ENCODE results near the gene ADAMTS2. TPM values are rescaled to one million over a fixed set of nuclear protein-coding genes. Genes with fewer than 3 reads are reported as not detected.

Gene ADAMTS2
- total RNA-seq: under 1 TPM in 2 of 5 donors, not detected in 3; 0.09 to 0.23 TPM
- total RNA-seq (2013): 0.09 TPM
- total RNA-seq: 0 to 0.37 (median 0) reads per million in 29 experiments

DNA sequence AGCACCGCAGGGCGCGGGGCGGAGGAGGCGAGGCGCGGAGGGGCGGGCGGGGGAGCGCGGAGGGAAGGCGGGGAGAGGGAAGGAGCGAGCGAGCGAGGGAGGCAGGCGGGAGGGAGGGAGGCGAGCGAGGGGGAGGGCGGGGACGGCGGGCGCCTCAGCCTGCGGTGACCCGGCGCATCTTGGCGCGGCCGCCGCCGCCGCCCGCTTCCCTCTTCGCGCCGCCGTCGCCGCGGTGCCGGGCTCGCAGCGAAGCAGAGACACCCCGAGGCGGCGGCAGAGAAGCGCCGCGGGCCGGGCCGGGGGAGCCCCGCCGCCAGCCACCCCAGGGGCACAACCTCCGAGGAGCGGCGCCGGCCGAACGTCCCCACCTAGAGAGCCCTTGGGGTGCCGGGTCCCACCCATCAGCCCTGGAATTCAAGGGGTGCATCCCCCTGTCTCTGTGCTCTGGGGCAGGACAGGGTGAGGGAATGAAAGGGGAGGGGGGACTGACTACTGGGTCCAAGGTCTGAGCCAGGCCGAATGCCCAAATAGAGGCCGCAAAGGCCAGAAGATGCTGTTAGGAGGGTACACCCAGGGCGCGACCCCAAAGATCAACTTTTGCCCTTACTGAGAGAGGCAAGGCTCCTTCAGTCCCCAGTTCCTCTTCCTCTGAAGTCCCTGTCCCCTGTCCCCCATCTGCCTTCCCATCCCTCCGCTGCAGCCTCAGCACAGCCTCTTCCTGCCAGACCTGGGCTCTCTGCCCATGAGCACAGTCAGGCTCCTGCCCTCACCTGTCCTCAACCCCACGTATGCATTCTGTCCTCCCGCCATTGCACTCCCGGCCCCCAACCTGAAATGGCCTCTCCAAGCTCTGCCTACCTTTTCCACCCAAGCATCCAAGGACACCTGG lies at the start of gene ADAMTS2:
Gene ADAMTS2 (minus strand): TSS at position 29 of the 889 bp plus-strand sequence. CDS start 133 bp downstream, outside the sequence.
- Histone ChIP-seq H3K4me1 (ENCODE audit: control insufficient read depth in 1 of 2, extremely low read depth in 1 of 2, insufficient read depth in 2 of 2, low read length in 2 of 2) (peaks cover 0 to 11% of the 10 kb centered on the region in 2 experiments), H3K27ac (ENCODE audit: low read length) (no peak within 1 kb of the TSS), H3K9me3 (no peaks in the 10 kb centered on the region), H3K4me3 (ENCODE audit: control insufficient read depth in 1 of 2, extremely low read depth in 1 of 2, low read length in 1 of 2) (no peak within 1 kb of the TSS), H3K27me3 (replicated peaks in 1 of 2; ENCODE audit: control insufficient read depth in 2 of 2, extremely low read depth in 1 of 2, insufficient read depth in 2 of 2, low read length in 1 of 2) (peaks cover 2 to 71% of the 10 kb centered on the region in 2 experiments), H3K36me3 (ENCODE audit: control insufficient read depth in 2 of 2, extremely low read depth in 1 of 2, insufficient read depth in 1 of 2, low read length in 1 of 2) (no peaks in the 10 kb centered on the region)
- Mint-ChIP-seq H3K4me3 (peak within 1 kb of the TSS in 2 of 3 donors; percentile 66 to 69), H3K36me3 (no peaks in the 10 kb centered on the region), H3K4me1 (peaks cover 7 to 21% (median 15%) of the 10 kb centered on the region in 3 donors), H3K27ac (peak within 1 kb of the TSS in 1 of 2 donors; percentile 36), H3K9me3 (no peaks in the 10 kb centered on the region), H3K27me3 (peaks cover 46 to 63% of the 10 kb centered on the region in 2 donors)
- ChIA-PET POLR2A (no interaction called here), CTCF (no interaction called here)
- DNase-seq (no peak), ATAC-seq (replicated peaks in 1 of 4) (no peak)
- 9% methylated on average over 47 of the region's 67 CpGs for WGBS (ENCODE audit: insufficient coverage)

DNA sequence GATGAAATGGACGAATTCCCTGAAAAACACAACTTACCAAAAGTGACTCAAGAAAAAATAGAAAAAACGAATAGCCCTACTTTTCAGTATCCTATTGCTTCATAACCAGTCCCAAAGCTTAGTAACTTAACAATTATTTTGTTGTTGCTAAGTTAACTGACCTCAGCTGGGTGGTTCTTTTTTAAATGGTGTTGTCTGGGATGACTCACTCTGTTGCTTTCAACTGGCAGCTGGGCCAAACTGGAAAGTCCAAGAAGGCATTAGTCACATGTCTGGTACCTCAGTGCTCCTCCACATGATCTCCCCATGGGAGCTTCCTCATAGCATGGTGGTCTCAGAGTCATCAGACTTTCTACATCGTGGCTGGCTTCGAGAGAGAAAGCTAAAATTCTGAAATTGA lies 47.8 kb upstream of the ADAMTS2 start:
- H3K27ac ChIP-seq (ENCODE audit: low read length): no peak overlapping the region
- Mint-ChIP-seq H3K27me3 (peaks cover 5 to 9% of the 10 kb centered on the region in 2 donors), H3K36me3 (peaks cover 2% of the 10 kb centered on the region), H3K27ac (no peak overlapping the region), H3K9me3 (peaks cover 12 to 51% (median 25%) of the 10 kb centered on the region in 3 donors), H3K4me1 (no peaks in the 10 kb centered on the region), H3K4me3 (no peak overlapping the region)
- H3K4me3 ChIP-seq (ENCODE audit: control insufficient read depth in 1 of 2, extremely low read depth in 1 of 2, low read length in 1 of 2): no peak overlapping the region
- H3K27me3 ChIP-seq (replicated peaks in 1 of 2; ENCODE audit: control insufficient read depth in 2 of 2, extremely low read depth in 1 of 2, insufficient read depth in 2 of 2, low read length in 1 of 2): peaks cover 0 to 6% of the 10 kb centered on the region in 2 experiments
- DNase-seq: no peak
- ATAC-seq (replicated peaks in 1 of 4): no peak
- peaks cover 8% of the 10 kb centered on the region for H3K9me3 ChIP-seq
- ChIA-PET CTCF (no interaction called here), POLR2A (no interaction called here)
- WGBS (ENCODE audit: insufficient coverage): 40% methylated on average over 1 of the region's 4 CpGs
- no peaks in the 10 kb centered on the region for H3K4me1 ChIP-seq (ENCODE audit: control insufficient read depth in 1 of 2, extremely low read depth in 1 of 2, insufficient read depth in 2 of 2, low read length in 2 of 2)
- H3K36me3 ChIP-seq (ENCODE audit: control insufficient read depth in 2 of 2, extremely low read depth in 1 of 2, insufficient read depth in 1 of 2, low read length in 1 of 2): no peaks in the 10 kb centered on the region

DNA sequence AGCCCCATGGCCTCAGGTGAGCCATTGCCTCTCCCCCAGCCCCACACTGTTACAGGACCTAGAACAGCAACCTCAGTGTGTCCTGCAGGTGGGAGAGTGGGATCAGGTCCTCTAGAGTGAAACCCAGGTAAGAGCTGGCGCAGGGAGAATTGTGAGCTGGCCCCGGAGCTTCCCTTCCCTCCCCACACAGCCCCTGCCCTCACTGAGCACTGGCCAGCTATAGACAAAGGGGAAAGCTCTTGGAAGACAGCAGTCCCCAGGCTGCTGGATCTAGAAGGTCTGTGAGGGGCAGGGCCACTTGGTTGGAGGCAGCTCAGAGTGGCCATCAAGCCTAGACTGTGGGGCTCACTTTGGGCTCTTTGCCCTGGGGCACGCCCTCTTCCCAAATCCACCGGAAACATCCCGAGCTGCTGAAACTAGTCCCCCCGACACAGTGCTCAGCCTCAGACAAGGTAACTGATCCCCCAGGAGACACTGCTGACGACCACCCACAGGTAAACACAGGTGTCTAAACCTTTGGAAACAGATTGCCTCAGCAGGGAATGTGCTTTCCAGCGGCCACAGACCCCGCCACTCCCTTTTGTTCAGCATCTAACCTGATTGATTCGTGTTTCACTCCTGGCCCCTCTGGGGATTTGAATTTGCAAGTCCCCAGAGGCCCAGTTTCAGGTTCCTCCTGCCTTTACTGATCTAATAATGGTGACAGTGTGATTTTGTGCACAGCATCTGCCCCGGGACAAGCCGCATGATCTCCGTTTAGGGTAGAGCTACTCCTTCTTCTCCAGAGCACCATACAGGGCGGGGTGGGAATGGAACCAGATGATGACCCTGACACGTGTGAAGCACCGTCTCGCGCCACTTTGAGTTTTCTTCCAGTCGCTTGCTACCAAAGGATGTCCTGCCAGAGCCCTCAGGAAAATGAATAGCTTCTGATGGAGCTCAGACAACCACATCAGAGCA lies 42.2 kb upstream of the ADAMTS2 start:
- WGBS (ENCODE audit: insufficient coverage): 78% methylated on average over 15 of the region's 19 CpGs
- H3K27ac ChIP-seq (ENCODE audit: low read length): no peak overlapping the region
- ChIA-PET POLR2A (no interaction called here), CTCF (no interaction called here)
- no peak overlapping the region for H3K4me3 Mint-ChIP-seq
- peaks cover 0 to 27% of the 10 kb centered on the region in 2 experiments for H3K27me3 ChIP-seq (replicated peaks in 1 of 2; ENCODE audit: control insufficient read depth in 2 of 2, extremely low read depth in 1 of 2, insufficient read depth in 2 of 2, low read length in 1 of 2)
- peaks cover 8 to 32% (median 17%) of the 10 kb centered on the region in 3 donors for H3K9me3 Mint-ChIP-seq
- no peak overlapping the region for H3K4me3 ChIP-seq (ENCODE audit: control insufficient read depth in 1 of 2, extremely low read depth in 1 of 2, low read length in 1 of 2)
- H3K4me1 Mint-ChIP-seq: no peaks in the 10 kb centered on the region
- no peak overlapping the region for H3K27ac Mint-ChIP-seq
- peaks cover 2% of the 10 kb centered on the region for H3K36me3 Mint-ChIP-seq
- no peaks in the 10 kb centered on the region for H3K4me1 ChIP-seq (ENCODE audit: control insufficient read depth in 1 of 2, extremely low read depth in 1 of 2, insufficient read depth in 2 of 2, low read length in 2 of 2)
- peak in 1 of 35 experiments; percentile 11 for DNase-seq
- ATAC-seq (replicated peaks in 1 of 4): no peak
- H3K27me3 Mint-ChIP-seq: peaks cover 0 to 21% of the 10 kb centered on the region in 2 donors
- peaks cover 3% of the 10 kb centered on the region for H3K9me3 ChIP-seq
- H3K36me3 ChIP-seq (ENCODE audit: control insufficient read depth in 2 of 2, extremely low read depth in 1 of 2, insufficient read depth in 1 of 2, low read length in 1 of 2): no peaks in the 10 kb centered on the region

DNA sequence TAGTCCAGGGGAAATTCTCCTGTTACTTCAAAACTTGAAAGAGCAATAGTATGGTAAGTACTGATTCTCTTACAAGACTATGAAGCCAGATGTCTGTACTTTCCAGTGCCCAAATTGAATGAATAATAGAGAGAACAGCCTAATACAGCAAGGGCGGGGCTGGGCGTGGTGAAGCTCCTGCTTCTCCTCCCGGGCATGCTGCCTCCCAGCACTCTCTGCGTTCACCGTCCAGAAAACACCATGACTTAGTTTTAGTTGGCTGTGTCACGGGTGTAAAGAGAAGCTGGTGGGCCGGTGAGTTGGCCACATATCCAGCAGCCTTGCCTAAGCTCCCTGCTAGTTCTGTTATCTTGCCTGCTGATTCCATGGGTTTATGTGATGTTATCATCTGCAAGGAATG lies 40.7 kb upstream of the ADAMTS2 start:
- H3K4me3 Mint-ChIP-seq: no peak overlapping the region

DNA sequence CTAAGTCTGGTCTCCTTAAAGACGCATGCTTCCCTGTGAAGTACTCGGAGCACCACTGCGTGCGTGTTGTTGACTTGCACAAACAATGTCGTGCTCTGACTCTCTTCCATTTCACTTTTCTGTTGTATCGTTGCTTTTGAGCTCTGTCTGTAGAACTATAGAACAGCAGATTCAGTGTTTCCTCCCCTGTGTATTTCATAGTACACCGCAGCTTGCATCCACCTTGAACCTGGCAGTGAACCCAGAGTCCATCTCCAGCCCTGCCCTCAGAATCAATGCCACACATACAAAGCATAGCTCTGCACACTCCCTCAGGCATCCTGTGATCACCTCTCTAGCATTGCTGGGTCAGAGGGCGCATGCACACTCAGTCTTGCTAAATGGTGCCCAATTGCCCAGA lies 37.2 kb upstream of the ADAMTS2 start:
- Mint-ChIP-seq H3K27me3 (peaks cover 0 to 15% of the 10 kb centered on the region in 2 donors), H3K36me3 (no peaks in the 10 kb centered on the region), H3K4me1 (no peaks in the 10 kb centered on the region), H3K27ac (no peak overlapping the region), H3K4me3 (no peak overlapping the region), H3K9me3 (no peaks in the 10 kb centered on the region)
- H3K4me1 ChIP-seq (ENCODE audit: control insufficient read depth in 1 of 2, extremely low read depth in 1 of 2, insufficient read depth in 2 of 2, low read length in 2 of 2): no peaks in the 10 kb centered on the region
- CTCF ChIA-PET: no interaction called here
- no peaks in the 10 kb centered on the region for H3K36me3 ChIP-seq (ENCODE audit: control insufficient read depth in 2 of 2, extremely low read depth in 1 of 2, insufficient read depth in 1 of 2, low read length in 1 of 2)
- H3K27me3 ChIP-seq (replicated peaks in 1 of 2; ENCODE audit: control insufficient read depth in 2 of 2, extremely low read depth in 1 of 2, insufficient read depth in 2 of 2, low read length in 1 of 2): peaks cover 0 to 21% of the 10 kb centered on the region in 2 experiments
- no peak for ATAC-seq (replicated peaks in 1 of 4)
- POLR2A ChIA-PET: no interaction called here
- DNase-seq: no peak
- no peaks in the 10 kb centered on the region for H3K9me3 ChIP-seq
- no peak overlapping the region for H3K27ac ChIP-seq (ENCODE audit: low read length)
- WGBS (ENCODE audit: insufficient coverage): 89% methylated on average over 8 of the region's 8 CpGs
- no peak overlapping the region for H3K4me3 ChIP-seq (ENCODE audit: control insufficient read depth in 1 of 2, extremely low read depth in 1 of 2, low read length in 1 of 2)

More for the DNA sequence above, 40.7 kb upstream of the ADAMTS2 start:
- DNase-seq (no peak), ATAC-seq (replicated peaks in 1 of 4) (no peak)
- CTCF ChIA-PET: no interaction called here
- Mint-ChIP-seq H3K27ac (no peak overlapping the region), H3K9me3 (peaks cover 8 to 21% (median 15%) of the 10 kb centered on the region in 3 donors), H3K4me1 (no peaks in the 10 kb centered on the region), H3K27me3 (peaks cover 0 to 21% of the 10 kb centered on the region in 2 donors), H3K36me3 (peaks cover 2% of the 10 kb centered on the region)
- Histone ChIP-seq H3K4me1 (ENCODE audit: control insufficient read depth in 1 of 2, extremely low read depth in 1 of 2, insufficient read depth in 2 of 2, low read length in 2 of 2) (no peaks in the 10 kb centered on the region), H3K9me3 (peaks cover 3% of the 10 kb centered on the region), H3K4me3 (ENCODE audit: control insufficient read depth in 1 of 2, extremely low read depth in 1 of 2, low read length in 1 of 2) (no peak overlapping the region), H3K36me3 (ENCODE audit: control insufficient read depth in 2 of 2, extremely low read depth in 1 of 2, insufficient read depth in 1 of 2, low read length in 1 of 2) (no peaks in the 10 kb centered on the region), H3K27me3 (replicated peaks in 1 of 2; ENCODE audit: control insufficient read depth in 2 of 2, extremely low read depth in 1 of 2, insufficient read depth in 2 of 2, low read length in 1 of 2) (peaks cover 0 to 27% of the 10 kb centered on the region in 2 experiments), H3K27ac (ENCODE audit: low read length) (no peak overlapping the region)
- POLR2A ChIA-PET: no interaction called here
- WGBS (ENCODE audit: insufficient coverage): 100% methylated on average over 3 of the region's 7 CpGs

DNA sequence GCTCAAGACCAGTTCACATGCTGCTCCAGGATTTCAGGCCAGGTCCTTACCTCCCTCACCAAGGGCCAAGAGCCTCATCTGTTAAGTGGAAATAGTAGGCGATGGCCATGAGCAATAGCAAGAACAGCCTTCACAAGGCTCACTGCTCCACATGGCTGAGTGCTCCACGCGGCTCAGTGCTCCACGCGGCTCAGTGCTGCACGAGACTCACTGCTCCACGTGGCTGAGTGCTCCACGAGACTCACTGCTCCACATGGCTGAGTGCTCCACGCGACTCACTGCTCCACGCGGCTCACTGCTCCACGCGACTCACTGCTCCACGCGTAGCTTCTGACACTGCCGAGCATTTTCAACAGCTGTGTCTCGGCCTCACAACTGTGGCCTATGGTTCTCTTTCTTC lies 36.4 kb upstream of the ADAMTS2 start:
- H3K27me3 Mint-ChIP-seq: peaks cover 0 to 9% of the 10 kb centered on the region in 2 donors
- H3K9me3 ChIP-seq: no peaks in the 10 kb centered on the region
- H3K4me1 Mint-ChIP-seq: no peaks in the 10 kb centered on the region
- H3K36me3 Mint-ChIP-seq: no peaks in the 10 kb centered on the region
- no peak overlapping the region for H3K4me3 Mint-ChIP-seq
- H3K4me1 ChIP-seq (ENCODE audit: control insufficient read depth in 1 of 2, extremely low read depth in 1 of 2, insufficient read depth in 2 of 2, low read length in 2 of 2): no peaks in the 10 kb centered on the region
- H3K27me3 ChIP-seq (replicated peaks in 1 of 2; ENCODE audit: control insufficient read depth in 2 of 2, extremely low read depth in 1 of 2, insufficient read depth in 2 of 2, low read length in 1 of 2): peaks cover 0 to 16% of the 10 kb centered on the region in 2 experiments
- no peak overlapping the region for H3K27ac Mint-ChIP-seq
- ChIA-PET CTCF (no interaction called here), POLR2A (no interaction called here)
- 88% methylated on average over 14 of the region's 18 CpGs for WGBS (ENCODE audit: insufficient coverage)
- H3K27ac ChIP-seq (ENCODE audit: low read length): no peak overlapping the region
- no peak overlapping the region for H3K4me3 ChIP-seq (ENCODE audit: control insufficient read depth in 1 of 2, extremely low read depth in 1 of 2, low read length in 1 of 2)
- DNase-seq (no peak), ATAC-seq (replicated peaks in 1 of 4) (no peak)
- no peaks in the 10 kb centered on the region for H3K36me3 ChIP-seq (ENCODE audit: control insufficient read depth in 2 of 2, extremely low read depth in 1 of 2, insufficient read depth in 1 of 2, low read length in 1 of 2)
- H3K9me3 Mint-ChIP-seq: no peaks in the 10 kb centered on the region

All from T-cell (primary cell).